ENCODE measurements around the gene CCT8L2. TPM values are rescaled to one million over a fixed set of nuclear protein-coding genes. Genes with fewer than 3 reads are reported as not detected.
"Not testable (repeated sequence)": the region's sequence is repeated elsewhere in the genome, so short reads cannot be mapped to it uniquely, and the experiment has no call there.

Gene CCT8L2
- total RNA-seq, 1 donor from 2014 or later, result not detected

GRCh38 chr22:16609548-16610261, 17.1 kb upstream of the CCT8L2 start:
- DNase-seq (ENCODE audit: low spot score), result no peak
- Mint-ChIP-seq H3K4me3 (ENCODE audit: unreplicated experiment) (no peak overlapping the region), H3K9me3 (ENCODE audit: low read depth) (peaks cover 44% of the 10 kb centered on the region), H3K4me1 (ENCODE audit: low read depth) (no peaks in the 10 kb centered on the region), H3K27me3 (ENCODE audit: low read depth) (no peaks in the 10 kb centered on the region), H3K27ac (ENCODE audit: unreplicated experiment) (no peak overlapping the region), H3K36me3 (ENCODE audit: low read depth) (peaks cover 3% of the 10 kb centered on the region)
- TF ChIP-seq CTCF (IDR thresholded peaks at IDR 0.05), result no peak

GRCh38 chr22:16608931-16609330, 16.3 kb upstream of the CCT8L2 start:
- H3K9me3 Mint-ChIP-seq (ENCODE audit: low read depth), result peaks cover 38% of the 10 kb centered on the region
- peaks cover 2% of the 10 kb centered on the region for H3K36me3 Mint-ChIP-seq (ENCODE audit: low read depth)
- H3K4me3 Mint-ChIP-seq (ENCODE audit: unreplicated experiment), result no peak overlapping the region
- no peak overlapping the region for H3K27ac Mint-ChIP-seq (ENCODE audit: unreplicated experiment)
- no peaks in the 10 kb centered on the region for H3K27me3 Mint-ChIP-seq (ENCODE audit: low read depth)
- no peak for TF ChIP-seq CTCF (IDR thresholded peaks at IDR 0.05)
- H3K4me1 Mint-ChIP-seq (ENCODE audit: low read depth), result no peaks in the 10 kb centered on the region
- no peak for DNase-seq (ENCODE audit: low spot score)

GRCh38 chr22:16604257-16604998, 11.8 kb upstream of the CCT8L2 start:
- H3K27ac Mint-ChIP-seq (ENCODE audit: unreplicated experiment); DNase-seq (ENCODE audit: low spot score); H3K36me3 Mint-ChIP-seq (ENCODE audit: low read depth); H3K27me3 Mint-ChIP-seq (ENCODE audit: low read depth); H3K4me3 Mint-ChIP-seq (ENCODE audit: unreplicated experiment); H3K4me1 Mint-ChIP-seq (ENCODE audit: low read depth): not testable (repeated sequence)
- H3K9me3 Mint-ChIP-seq (ENCODE audit: low read depth), result peaks cover 28% of the 10 kb centered on the region

GRCh38 chr22:16603770-16604242, 11.2 kb upstream of the CCT8L2 start:
- H3K27ac Mint-ChIP-seq (ENCODE audit: unreplicated experiment); DNase-seq (ENCODE audit: low spot score); H3K4me3 Mint-ChIP-seq (ENCODE audit: unreplicated experiment); H3K27me3 Mint-ChIP-seq (ENCODE audit: low read depth); H3K4me1 Mint-ChIP-seq (ENCODE audit: low read depth); H3K36me3 Mint-ChIP-seq (ENCODE audit: low read depth): not testable (repeated sequence)
- H3K9me3 Mint-ChIP-seq (ENCODE audit: low read depth), result peaks cover 28% of the 10 kb centered on the region

GRCh38 chr22:16603448-16603768, 10.8 kb upstream of the CCT8L2 start:
- Mint-ChIP-seq H3K36me3 (ENCODE audit: low read depth) (no peaks in the 10 kb centered on the region), H3K4me3 (ENCODE audit: unreplicated experiment) (no peak overlapping the region), H3K27me3 (ENCODE audit: low read depth) (no peaks in the 10 kb centered on the region), H3K27ac (ENCODE audit: unreplicated experiment) (no peak overlapping the region), H3K9me3 (ENCODE audit: low read depth) (peaks cover 26% of the 10 kb centered on the region), H3K4me1 (ENCODE audit: low read depth) (no peaks in the 10 kb centered on the region)
- no peak for TF ChIP-seq CTCF (IDR thresholded peaks at IDR 0.05)
- no peak for DNase-seq (ENCODE audit: low spot score)

- not testable (repeated sequence) for H3K36me3 Mint-ChIP-seq (ENCODE audit: low read depth); H3K27ac Mint-ChIP-seq (ENCODE audit: unreplicated experiment); H3K4me1 Mint-ChIP-seq (ENCODE audit: low read depth); H3K4me3 Mint-ChIP-seq (ENCODE audit: unreplicated experiment); H3K27me3 Mint-ChIP-seq (ENCODE audit: low read depth); DNase-seq (ENCODE audit: low spot score)
- peaks cover 24% of the 10 kb centered on the region for H3K9me3 Mint-ChIP-seq (ENCODE audit: low read depth)
These were observed 10.3 kb upstream of the CCT8L2 start for GRCh38 chr22:16602728-16603447.

- not testable (repeated sequence) for H3K4me3 Mint-ChIP-seq (ENCODE audit: unreplicated experiment); H3K4me1 Mint-ChIP-seq (ENCODE audit: low read depth); H3K27me3 Mint-ChIP-seq (ENCODE audit: low read depth); DNase-seq (ENCODE audit: low spot score); H3K36me3 Mint-ChIP-seq (ENCODE audit: low read depth); H3K27ac Mint-ChIP-seq (ENCODE audit: unreplicated experiment)
- H3K9me3 Mint-ChIP-seq (ENCODE audit: low read depth), result peaks cover 24% of the 10 kb centered on the region
These were observed 9.7 kb upstream of the CCT8L2 start for GRCh38 chr22:16602224-16602727.

Data from chondrocyte (in vitro differentiated cells).